ENCODE measurements around the gene ARHGEF19.

ARHGEF19 gene

DNA sequence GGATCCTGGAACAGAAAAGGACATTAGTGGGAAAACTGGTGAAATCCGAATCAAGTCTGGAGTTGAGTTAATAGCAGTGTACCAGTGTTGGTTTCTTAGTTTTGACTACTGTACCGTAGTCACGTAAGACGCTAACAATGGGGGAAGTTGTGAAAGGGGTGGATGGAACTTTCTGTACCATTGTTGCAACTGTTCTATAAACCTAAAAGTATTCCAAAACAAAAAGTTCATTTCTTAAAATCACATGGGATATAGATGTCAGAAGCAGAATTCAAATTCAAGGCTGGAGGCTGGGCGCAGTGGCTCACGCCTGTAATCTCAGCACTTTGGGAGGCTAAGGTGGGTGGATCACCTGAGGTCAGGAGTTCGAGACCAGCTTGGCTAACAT lies 16.9 kb downstream of the ARHGEF19 start:
- Histone ChIP-seq H3K36me3 (replicated peaks; ENCODE audit: low read depth, low read length) (no peaks in the 10 kb centered on the region), H3K27me3 (ENCODE audit: low read depth, low read length) (no peaks in the 10 kb centered on the region; the same call in 1 of the 2 replicates), H4K20me1 (ENCODE audit: insufficient read depth, low read length) (no peaks in the 10 kb centered on the region), H3K27ac (ENCODE audit: low read length) (no peak overlapping the region), H3K4me2 (ENCODE audit: low read length) (no peak overlapping the region), H2AFZ (ENCODE audit: low read depth, low read length) (no peak overlapping the region), H3K79me2 (ENCODE audit: low read length) (no peaks in the 10 kb centered on the region), H3K9ac (ENCODE audit: low read length) (no peak overlapping the region), H3K4me3 (ENCODE audit: low read length) (no peak overlapping the region), H3K4me1 (ENCODE audit: low read length) (no peaks in the 10 kb centered on the region), H3K9me3 (ENCODE audit: insufficient read depth, low read length) (no peaks in the 10 kb centered on the region)
- TF ChIP-seq EZH2phosphoT487 (IDR thresholded peaks at IDR 0.05; ENCODE audit: low read depth): no peak

DNA sequence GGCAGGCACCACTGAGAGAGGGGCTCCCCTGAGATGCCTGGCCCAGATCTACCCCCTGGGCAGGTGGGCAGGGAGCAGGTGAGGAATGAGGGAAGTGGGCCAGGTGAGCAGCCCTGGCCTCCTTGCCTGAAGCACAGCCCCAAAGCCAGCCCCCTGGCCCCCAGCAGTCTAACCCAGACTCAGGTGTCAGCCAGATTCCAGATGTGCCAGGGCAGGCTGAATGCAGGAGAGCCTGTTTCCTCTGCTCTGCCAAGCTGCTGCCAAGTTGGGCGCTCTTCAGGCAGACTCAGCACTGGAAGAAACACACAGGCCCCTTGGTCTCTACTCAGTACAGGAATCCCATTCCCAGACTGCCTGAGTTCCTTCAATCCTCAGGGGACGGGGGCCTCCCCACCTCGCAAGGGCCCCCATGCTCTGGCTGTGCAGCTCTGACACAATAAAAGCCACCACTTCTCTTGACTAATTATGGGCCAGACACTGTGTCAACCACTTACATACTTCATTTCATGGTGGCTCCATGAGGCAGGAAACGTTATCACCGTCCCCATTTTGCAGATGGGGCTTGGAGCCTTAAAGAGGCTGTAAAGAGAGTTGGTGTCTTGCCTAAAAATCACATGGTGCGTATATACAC lies 20.4 kb downstream of the ARHGEF19 start:
- no peak overlapping the region for H3K9ac ChIP-seq (ENCODE audit: low read length)
- H4K20me1 ChIP-seq (ENCODE audit: insufficient read depth, low read length): no peaks in the 10 kb centered on the region
- no peaks in the 10 kb centered on the region for H3K9me3 ChIP-seq (ENCODE audit: insufficient read depth, low read length)
- H2AFZ ChIP-seq (ENCODE audit: low read depth, low read length): no peak overlapping the region
- no peak overlapping the region for H3K4me2 ChIP-seq (ENCODE audit: low read length)
- no peaks in the 10 kb centered on the region for H3K36me3 ChIP-seq (replicated peaks; ENCODE audit: low read depth, low read length)
- peaks cover 6% of the 10 kb centered on the region; the same call in 1 of the 2 replicates for H3K27me3 ChIP-seq (ENCODE audit: low read depth, low read length)
- peaks cover 3% of the 10 kb centered on the region; the same call in 1 of the 2 replicates for H3K4me1 ChIP-seq (ENCODE audit: low read length)
- H3K4me3 ChIP-seq (ENCODE audit: low read length): no peak overlapping the region
- TF ChIP-seq, protein P1, sequence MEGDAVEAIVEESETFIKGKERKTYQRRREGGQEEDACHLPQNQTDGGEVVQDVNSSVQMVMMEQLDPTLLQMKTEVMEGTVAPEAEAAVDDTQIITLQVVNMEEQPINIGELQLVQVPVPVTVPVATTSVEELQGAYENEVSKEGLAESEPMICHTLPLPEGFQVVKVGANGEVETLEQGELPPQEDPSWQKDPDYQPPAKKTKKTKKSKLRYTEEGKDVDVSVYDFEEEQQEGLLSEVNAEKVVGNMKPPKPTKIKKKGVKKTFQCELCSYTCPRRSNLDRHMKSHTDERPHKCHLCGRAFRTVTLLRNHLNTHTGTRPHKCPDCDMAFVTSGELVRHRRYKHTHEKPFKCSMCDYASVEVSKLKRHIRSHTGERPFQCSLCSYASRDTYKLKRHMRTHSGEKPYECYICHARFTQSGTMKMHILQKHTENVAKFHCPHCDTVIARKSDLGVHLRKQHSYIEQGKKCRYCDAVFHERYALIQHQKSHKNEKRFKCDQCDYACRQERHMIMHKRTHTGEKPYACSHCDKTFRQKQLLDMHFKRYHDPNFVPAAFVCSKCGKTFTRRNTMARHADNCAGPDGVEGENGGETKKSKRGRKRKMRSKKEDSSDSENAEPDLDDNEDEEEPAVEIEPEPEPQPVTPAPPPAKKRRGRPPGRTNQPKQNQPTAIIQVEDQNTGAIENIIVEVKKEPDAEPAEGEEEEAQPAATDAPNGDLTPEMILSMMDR (IDR thresholded peaks at IDR 0.05; ENCODE audit: low read depth, low read length): no peak
- no peak for TF ChIP-seq EZH2phosphoT487 (IDR thresholded peaks at IDR 0.05; ENCODE audit: low read depth)
- H3K27ac ChIP-seq (ENCODE audit: low read length): no peak overlapping the region
- no peaks in the 10 kb centered on the region for H3K79me2 ChIP-seq (ENCODE audit: low read length)

DNA sequence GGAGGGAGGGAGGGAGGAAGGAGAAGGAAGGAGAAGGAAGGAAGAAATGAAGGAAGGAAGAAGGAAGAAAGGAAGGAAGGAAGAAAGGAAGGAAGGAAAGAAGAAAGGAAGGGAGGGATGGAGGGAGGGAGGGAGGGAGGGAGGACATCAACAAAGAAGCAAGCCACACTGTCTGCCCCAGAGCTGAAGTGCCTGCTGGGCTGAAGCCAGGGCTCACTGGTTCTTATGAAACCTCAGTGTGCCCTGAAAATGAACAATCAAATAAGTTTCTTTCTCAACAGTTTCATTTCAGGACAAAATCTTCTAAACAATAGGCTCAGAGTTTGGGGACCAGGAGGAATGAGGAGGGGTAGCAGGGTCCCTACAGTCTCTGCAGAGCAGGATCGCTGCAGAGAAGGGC lies 21.1 kb downstream of the ARHGEF19 start:
- Histone ChIP-seq H3K4me1 (ENCODE audit: low read length) (peaks cover 3% of the 10 kb centered on the region; the same call in 1 of the 2 replicates), H3K9ac (ENCODE audit: low read length) (no peak overlapping the region), H3K9me3 (ENCODE audit: insufficient read depth, low read length) (no peaks in the 10 kb centered on the region), H3K36me3 (replicated peaks; ENCODE audit: low read depth, low read length) (no peaks in the 10 kb centered on the region), H3K4me3 (ENCODE audit: low read length) (no peak overlapping the region), H3K79me2 (ENCODE audit: low read length) (no peaks in the 10 kb centered on the region), H3K27ac (ENCODE audit: low read length) (no peak overlapping the region), H2AFZ (ENCODE audit: low read depth, low read length) (no peak overlapping the region), H4K20me1 (ENCODE audit: insufficient read depth, low read length) (no peaks in the 10 kb centered on the region), H3K27me3 (ENCODE audit: low read depth, low read length) (peaks cover 6% of the 10 kb centered on the region; the same call in 1 of the 2 replicates), H3K4me2 (ENCODE audit: low read length) (no peak overlapping the region)
- no peak for TF ChIP-seq EZH2phosphoT487 (IDR thresholded peaks at IDR 0.05; ENCODE audit: low read depth)
- TF ChIP-seq, protein P1 (IDR thresholded peaks at IDR 0.05; ENCODE audit: low read depth, low read length): no peak

DNA sequence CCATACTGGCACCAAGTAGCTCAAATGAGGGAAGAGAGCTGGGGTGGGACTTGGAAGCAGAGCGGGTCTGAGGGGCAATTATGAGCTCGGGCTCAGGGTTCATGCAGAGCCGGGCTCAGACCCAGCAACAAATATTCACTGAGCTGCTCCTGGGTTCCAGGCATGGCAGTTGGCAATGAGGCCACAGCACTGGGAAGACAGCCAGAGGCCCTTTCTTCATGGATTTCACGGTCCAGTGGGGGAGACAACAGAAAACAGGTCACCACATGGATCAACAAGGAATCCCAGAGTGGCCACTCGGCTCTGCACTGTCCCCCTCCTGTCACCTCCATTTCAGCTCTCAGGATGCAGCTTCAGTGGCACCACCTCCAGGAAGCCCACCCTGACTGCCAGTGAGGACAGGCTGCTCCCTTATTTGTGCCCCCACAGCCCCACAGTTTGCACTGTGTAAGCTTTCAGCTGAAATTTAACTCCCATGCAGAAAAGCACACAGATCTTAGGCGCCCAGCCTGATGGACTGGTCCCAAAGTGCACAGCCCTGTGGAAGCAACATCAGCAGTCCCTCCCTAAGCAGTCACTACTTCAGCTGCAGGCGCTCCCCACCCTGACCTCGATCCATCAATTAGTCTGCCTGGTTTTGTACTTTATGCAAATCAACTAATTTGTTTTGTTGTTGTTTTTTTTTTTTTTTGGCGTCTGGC lies 22.4 kb downstream of the ARHGEF19 start:
- Histone ChIP-seq H3K9me3 (ENCODE audit: insufficient read depth, low read length) (no peaks in the 10 kb centered on the region), H3K27me3 (ENCODE audit: low read depth, low read length) (peaks cover 6% of the 10 kb centered on the region; the same call in 1 of the 2 replicates), H3K79me2 (ENCODE audit: low read length) (no peaks in the 10 kb centered on the region), H3K9ac (ENCODE audit: low read length) (no peak overlapping the region), H3K4me1 (ENCODE audit: low read length) (peaks cover 3% of the 10 kb centered on the region; the same call in 1 of the 2 replicates), H3K36me3 (replicated peaks; ENCODE audit: low read depth, low read length) (no peaks in the 10 kb centered on the region), H3K27ac (ENCODE audit: low read length) (no peak overlapping the region), H3K4me3 (ENCODE audit: low read length) (no peak overlapping the region), H2AFZ (ENCODE audit: low read depth, low read length) (no peak overlapping the region), H3K4me2 (ENCODE audit: low read length) (no peak overlapping the region), H4K20me1 (ENCODE audit: insufficient read depth, low read length) (no peaks in the 10 kb centered on the region)
- TF ChIP-seq, protein P1 (IDR thresholded peaks at IDR 0.05; ENCODE audit: low read depth, low read length): no peak
- no peak for TF ChIP-seq EZH2phosphoT487 (IDR thresholded peaks at IDR 0.05; ENCODE audit: low read depth)

Data from OCI-LY3 (cell line).